CD4-positive, alpha-beta T cell treated with Interleukin-15 for 1 hour (primary cell): ENCODE data around the gene ZNF599.

Experiments used
- DNase-seq: peaks from one replicate; pipeline ENCODE4 v3.0.0-alpha.2; 2020

The ZNF599 gene

DNA sequence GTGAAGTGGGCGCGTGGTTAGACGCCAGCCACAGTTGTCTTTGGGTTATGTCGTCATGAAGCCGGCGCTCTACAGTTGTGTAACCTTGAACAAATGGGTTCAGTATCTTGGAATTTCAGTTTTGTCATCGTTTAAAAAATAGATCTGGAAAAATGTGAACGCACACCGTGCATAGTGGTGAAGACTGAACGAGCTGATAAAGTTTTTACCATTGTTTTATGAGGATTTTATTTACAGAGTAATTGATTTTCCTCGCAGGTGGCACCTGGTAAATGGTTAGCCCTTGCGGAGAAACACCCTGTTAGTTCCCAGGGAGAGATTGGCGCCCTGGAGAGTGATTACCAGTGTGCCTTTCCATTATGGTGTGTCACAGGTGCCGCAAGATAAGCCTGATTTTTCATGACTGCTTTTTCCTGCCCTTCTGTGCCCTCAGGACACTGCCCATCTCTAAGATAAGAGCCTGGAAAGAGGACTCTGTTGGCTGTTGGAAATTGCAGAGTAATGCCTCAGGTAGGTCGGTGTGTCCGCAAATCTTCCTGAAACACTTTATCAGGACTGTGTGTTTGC is 38.4 kb downstream of the ZNF599 start:
- DNase-seq: no peak

DNA sequence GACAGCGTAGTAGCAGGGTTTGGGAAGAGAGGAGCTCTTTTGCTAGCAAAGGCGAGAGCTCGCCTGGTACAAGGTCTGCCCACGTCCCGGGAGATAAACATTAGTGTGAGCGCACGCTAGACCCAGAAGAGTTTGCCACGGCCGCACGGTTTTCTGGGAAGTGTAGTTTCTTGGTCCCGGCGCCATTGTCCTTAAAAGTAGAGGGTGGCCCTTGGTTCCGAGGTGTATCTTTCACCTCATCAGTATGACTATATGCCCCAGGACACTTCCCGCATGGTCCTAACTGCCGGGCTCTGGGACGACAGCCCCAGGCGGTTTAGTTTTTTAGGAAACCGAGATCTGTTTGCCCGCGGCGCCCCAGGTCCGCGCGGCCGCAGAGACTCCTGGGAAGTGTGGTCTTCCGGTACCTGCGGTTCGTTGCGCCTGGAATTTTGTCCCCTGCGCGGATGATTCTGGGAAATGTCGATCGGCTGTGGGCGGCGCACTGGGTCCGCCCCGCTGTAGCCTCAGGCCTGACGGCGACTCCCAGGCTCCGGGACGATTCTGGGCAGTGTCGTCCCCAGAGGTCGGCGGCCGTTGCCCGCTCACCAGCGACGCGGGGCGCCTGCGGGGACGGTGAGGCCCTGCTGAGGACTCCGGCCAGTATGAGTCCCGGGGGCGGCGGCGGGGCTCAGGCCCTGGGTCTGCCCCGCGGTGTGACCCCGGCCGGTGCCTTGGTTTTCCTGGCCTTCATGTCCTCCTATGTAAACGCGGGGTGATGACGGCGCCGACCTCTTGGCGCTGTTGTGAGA is 39.1 kb downstream of the ZNF599 start, which contains the start of gene ZNF181:
ZNF181 (plus strand) TSS at position 498 of the 791 bp plus-strand sequence. CDS start 795 bp downstream, outside the sequence.
- peak; percentile 77 for DNase-seq

- DNase-seq: no peak
These were observed 39.7 kb downstream of the ZNF599 start for GRCh38 chr19:34733266-34733745.

GRCh38 chr19:34732612-34733211 is 40.3 kb downstream of the ZNF599 start:
- DNase-seq: no peak

GRCh38 chr19:34731964-34732363 is 41.1 kb downstream of the ZNF599 start:
- no peak for DNase-seq

GRCh38 chr19:34731019-34731829 is 41.8 kb downstream of the ZNF599 start:
- DNase-seq: no peak

GRCh38 chr19:34725400-34725799 is 47.6 kb downstream of the ZNF599 start:
- no peak for DNase-seq

GRCh38 chr19:34722353-34722752 is 50.7 kb downstream of the ZNF599 start:
- DNase-seq: no peak

DNA sequence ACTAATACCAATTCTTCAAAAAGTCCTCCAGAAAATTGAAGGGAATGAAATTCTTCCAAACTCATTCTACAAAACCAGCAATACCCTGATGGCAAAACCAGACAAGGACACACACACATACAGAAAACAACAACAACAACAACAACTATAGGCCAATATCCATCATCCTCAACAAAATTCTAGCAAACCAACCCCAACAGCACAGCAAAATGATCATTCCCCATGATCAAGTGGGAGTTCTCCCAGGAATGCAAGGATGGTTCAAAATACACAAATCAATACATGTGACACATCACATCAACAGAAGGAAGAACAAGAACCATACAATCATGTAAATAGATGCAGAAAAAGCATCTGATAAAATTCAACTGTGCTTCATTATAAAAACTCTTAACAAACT is 57.7 kb downstream of the ZNF599 start:
- no peak for DNase-seq

- DNase-seq: no peak
These were observed 59.8 kb downstream of the ZNF599 start for GRCh38 chr19:34713262-34713637.

GRCh38 chr19:34712395-34713261 is 60.4 kb downstream of the ZNF599 start:
- peak; percentile 47 for DNase-seq

DNA sequence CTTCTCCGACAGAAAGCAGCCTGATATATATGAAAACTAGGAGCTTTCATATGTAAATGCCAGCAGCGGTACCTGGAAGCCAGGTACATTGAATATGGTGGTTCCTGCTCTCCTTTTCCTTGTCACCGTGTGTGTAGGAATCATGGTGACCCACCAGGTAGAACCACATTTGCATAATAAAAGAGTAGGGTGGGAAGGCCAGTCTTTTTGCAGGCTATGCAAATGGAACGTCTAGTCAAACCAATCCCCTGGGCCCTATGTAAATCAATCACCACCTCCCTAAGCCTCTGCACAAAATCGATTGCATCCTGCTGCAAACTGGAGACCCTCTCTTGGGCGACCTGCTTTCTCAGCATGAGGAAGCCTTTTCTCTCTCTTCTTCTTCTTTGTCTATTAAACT is 61.1 kb downstream of the ZNF599 start:
- DNase-seq: no peak
